NCI-H748 (cell line): ENCODE data around the gene RARRES2.
"Not testable (repeated sequence)": the region's sequence is repeated elsewhere in the genome, so short reads cannot be mapped to it uniquely, and the experiment has no call there.

ENCODE experiments used
- DNase-seq: peaks from one replicate; lab custom pipeline; 2025; ENCODE audit not compliant: unreplicated experiment; lab: John Stamatoyannopoulos, UW

RARRES2 gene

GRCh38 chr7:150341263-150342120 is at the start of gene RARRES2:
TSS of gene RARRES2 (minus strand) at chr7:150341629. CDS start at chr7:150340609, 1,020 bp downstream.
- DNase-seq: no peak

- DNase-seq: no peak
These were observed 48.8 kb upstream of the RARRES2 start for GRCh38 chr7:150390205-150390604.

- no peak for DNase-seq
These were observed 48.0 kb upstream of the RARRES2 start for GRCh38 chr7:150389532-150389816.

DNA sequence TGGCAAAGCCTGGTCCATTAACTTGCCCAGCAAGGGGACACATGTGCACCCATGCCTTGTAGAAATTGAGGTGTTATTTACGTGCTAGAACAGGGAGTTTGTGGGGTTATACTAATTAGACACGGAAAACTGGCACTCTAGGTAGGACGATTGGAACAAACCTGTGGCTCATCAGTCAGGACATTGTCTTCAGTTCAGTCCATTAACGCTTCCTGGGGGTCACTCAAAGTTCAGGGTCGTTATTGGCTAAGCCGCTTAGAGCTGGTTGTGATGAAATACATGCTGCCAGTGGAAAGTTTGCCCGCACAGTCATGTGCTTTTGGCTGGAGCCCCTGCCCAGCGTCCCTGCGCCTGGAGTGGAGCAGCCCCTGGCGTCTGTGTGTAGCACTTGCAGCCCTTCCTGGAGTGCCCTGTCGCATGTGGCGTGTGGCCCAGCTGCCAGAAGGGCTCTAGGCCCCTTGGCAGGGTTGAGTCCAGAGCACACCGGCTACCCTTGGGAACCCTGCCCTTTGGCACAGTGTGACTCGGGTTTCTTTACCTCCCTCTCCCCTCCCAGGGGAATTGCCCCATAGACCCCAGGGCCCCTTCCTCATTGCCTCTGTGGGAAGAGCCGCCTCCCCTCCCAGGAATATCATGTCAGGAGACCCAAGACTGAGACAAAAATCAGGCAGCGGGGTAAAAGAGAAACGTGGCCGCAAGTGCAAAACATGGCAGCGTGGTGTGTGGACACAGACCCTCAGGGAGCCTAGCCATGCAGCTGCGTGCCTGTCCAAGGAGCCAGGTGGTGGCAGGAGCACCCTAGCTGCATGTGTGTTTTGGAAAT is 47.5 kb upstream of the RARRES2 start:
- DNase-seq: no peak

DNA sequence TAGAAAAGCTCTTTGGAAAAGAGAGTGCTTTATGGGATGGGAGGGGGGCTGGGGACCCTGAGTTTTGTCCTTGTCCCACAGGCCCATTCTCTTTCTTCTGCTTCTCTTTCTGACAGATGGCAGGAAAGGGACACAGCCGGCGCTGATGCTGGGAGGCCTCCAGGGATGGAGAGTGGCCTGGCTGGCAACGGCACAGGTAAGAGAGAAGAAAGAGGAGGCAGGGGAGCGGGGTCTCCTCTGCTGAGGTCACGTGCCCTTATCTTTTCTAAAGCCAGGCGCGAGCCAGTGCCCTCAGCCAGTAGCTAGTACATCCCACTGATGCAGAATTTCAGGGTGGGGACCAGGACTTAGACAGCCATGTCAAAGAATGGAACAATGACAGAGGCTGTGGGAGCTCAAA is 46.9 kb upstream of the RARRES2 start:
- no peak for DNase-seq

GRCh38 chr7:150385884-150386283 is 44.5 kb upstream of the RARRES2 start:
- DNase-seq: not testable (repeated sequence)

- no peak for DNase-seq
These were observed 43.9 kb upstream of the RARRES2 start for GRCh38 chr7:150385302-150385723.

DNA sequence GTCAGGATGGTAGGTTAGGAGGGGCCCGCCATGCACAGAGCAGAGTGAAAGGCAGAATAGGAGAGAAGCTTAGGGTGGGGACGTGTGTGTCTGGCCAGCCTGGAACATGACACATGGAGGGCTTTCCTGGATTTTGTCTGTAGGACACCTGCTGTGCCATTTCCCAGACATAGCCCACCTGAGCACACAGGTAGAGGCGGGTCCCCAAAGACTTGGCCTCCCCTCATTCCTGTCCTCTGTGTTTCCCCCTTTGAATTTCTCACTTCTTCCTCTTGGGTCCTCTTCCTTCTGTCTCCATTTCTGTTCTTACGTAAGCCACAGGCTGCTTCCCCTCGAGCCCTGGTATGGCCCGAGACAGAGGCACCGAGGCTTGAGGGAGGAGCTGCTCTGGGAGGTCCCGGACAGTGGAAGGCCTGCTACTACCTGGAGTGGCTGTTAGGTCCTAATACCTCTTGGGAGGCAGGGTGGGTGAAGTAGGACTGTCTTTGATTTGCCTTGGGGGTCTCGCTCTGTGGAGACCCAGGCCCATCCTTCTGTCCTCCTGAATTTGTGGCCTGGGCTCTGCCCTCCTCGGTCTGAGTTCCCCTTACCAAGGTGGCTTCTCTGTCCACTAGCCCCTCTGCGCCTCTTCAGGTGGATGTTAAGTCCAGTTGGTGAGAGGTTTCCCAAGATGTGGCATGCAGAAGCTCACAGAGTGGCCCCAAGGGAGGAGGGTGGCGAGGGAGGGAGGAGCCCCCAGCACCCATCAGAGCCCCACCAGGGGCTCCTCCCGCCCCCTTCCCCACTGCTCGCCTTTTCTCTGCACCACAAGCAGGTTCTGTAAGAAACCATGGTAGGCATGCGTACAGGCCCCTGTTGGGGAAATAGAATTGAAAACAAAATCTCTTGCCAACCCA is 43.2 kb upstream of the RARRES2 start:
- no peak for DNase-seq

DNA sequence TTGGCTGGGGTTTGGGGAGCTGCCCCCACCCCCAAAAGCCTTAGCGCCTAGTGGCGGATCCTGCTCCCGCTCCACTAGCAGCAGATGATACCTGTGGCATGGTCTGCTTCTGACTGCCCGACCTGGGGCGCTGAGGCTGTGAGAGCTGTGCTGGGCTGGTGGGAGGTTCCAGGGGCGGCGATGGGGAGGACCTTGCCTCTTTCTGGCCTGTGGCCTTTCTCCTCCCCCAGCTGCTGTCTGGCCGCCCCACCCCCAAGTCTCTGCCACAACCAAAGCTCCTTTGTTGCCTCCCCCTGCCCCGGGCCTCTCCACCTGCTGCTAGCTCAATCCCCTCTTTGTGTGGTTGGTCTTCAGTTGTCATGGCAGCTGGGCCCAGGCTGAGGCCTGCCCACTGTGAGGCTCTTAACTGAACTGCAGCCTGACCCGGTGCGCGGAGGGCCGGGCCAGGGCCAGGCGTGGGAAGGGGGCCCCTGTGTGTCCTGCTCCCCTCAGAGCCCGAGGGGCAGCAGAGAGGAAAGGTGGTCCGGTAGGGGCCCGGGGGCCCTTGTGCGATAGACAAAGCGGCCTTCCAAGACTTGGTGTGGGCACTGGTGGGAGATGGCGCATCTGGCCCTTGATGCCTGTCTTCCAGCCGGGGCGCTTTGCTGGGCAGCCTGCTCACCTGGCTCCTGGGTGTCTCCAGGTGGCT is 42.4 kb upstream of the RARRES2 start:
- peak; percentile 95 for DNase-seq

- peak; percentile 41 for DNase-seq
These were observed 41.4 kb upstream of the RARRES2 start for GRCh38 chr7:150382844-150383225.

- peak; percentile 41 for DNase-seq
These were observed 40.9 kb upstream of the RARRES2 start for GRCh38 chr7:150382123-150382843.

- DNase-seq: no peak
These were observed 40.3 kb upstream of the RARRES2 start for GRCh38 chr7:150381785-150382122.

- DNase-seq: no peak
These were observed 39.7 kb upstream of the RARRES2 start for GRCh38 chr7:150381096-150381495.

DNA sequence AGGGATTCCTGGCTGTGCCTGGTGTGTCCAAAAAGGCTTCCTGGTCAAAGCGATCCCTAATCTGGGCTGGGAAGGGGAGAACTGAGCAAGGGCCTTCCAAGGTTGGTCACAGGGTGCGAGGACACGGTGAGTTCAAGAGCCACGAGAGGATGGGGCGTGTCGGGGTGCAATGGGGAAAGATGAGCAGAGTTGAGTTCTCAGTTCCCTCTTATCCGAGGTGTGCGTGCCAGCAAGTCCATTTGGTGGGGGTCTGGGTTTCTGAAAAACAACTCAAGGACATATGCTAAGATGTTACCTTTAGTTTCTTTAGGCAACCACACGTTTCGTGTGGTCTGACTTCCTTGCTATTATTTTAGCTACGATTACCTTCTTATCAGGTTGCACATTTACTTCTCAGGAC is 39.0 kb upstream of the RARRES2 start:
- no peak for DNase-seq

- peak; percentile 49 for DNase-seq
These were observed 38.3 kb upstream of the RARRES2 start for GRCh38 chr7:150379441-150380379.

DNA sequence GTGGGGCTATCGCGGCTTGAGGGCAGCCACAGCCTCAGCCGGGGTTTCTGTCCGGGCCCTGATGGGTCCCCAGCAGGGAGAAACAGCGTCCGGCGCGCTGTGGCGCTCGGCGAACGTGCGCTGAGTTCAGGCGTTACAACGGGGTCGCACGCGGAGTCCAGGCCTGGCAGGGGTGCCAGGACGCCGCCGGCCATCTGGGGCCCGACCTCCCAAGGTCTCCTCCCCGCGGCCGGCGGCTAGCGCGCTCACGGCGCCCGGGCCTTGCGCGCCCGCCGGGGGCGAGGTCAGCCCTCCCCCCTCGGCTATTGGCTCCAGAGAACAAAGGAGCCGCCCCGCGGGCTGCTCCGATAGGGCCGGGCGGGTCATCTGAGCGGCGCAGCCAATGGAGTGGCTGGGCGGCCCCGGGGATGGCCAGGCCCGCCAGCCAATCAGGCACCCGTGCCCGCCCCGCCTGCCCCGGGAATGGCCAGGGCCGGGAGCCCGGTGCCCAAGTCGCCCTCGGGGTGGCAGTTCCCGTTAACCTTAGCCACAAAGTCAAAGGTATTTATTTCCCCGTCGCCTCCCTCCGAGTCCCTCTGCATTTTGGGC is 37.5 kb upstream of the RARRES2 start, which contains the start of gene ZNF775:
TSS of gene ZNF775 (plus strand) at position 478 of the 588 bp plus-strand sequence. CDS start 9,141 bp downstream, outside the sequence.
- peak; percentile 98 for DNase-seq

- DNase-seq: peak; percentile 82
These were observed 36.9 kb upstream of the RARRES2 start for GRCh38 chr7:150378115-150378852.

DNA sequence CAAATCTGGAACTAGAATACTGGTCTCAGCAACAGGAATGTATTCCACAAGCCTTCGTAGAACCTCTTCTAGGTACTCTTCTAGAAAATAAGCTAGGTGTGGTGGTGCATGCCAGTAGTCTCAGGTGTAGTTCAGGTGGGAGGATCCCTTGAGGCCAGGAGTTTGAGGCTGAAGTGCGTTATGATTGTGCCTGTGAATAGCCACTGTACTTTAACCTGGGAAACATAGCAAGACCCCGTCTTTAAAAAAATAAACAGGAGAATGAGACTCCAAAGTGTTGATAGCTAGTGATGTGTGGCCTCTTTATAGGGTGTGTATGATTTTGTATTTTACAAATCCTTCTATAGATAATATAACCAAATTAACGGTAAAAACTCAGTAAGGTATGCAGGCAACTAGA is 36.2 kb upstream of the RARRES2 start:
- no peak for DNase-seq
